GM18511 (cell line): ENCODE results near the gene MED12.

ENCODE experiments used
- ATAC-seq: cut with Tn5 transposase; IDR thresholded peaks from one replicate; pipeline ENCODE4 v1.9.1; 2021; ENCODE audit warnings: mild to moderate bottlenecking, moderate library complexity; ENCODE audit not compliant: unreplicated experiment

MED12 gene

GRCh38 chrX:71107245-71107644 is 11.2 kb upstream of the MED12 start:
- ATAC-seq = no peak

- no peak for ATAC-seq
Measured at GRCh38 chrX:71107762-71108360, 10.5 kb upstream of the MED12 start.

GRCh38 chrX:71109051-71109450 is 9.3 kb upstream of the MED12 start:
- no peak for ATAC-seq

- peak; percentile 87 for ATAC-seq
Measured at GRCh38 chrX:71111141-71111843, 7.1 kb upstream of the MED12 start, which contains the start of gene IL2RG. Gene IL2RG, minus strand, starts transcription at chrX:71111577. Its CDS starts 38 bp downstream, at chrX:71111539.

- peak; percentile 34 for ATAC-seq
Measured at GRCh38 chrX:71111921-71112431, 6.4 kb upstream of the MED12 start.

- ATAC-seq = no peak
Measured at GRCh38 chrX:71117358-71117757, 1.0 kb upstream of the MED12 start.

GRCh38 chrX:71118985-71119535 is 664 bp downstream of the MED12 start:
- peak; percentile 20 for ATAC-seq

GRCh38 chrX:71128166-71128833 is 9.9 kb downstream of the MED12 start:
- ATAC-seq = no peak

- ATAC-seq = peak; percentile 90
Measured at GRCh38 chrX:71128915-71129765, 10.7 kb downstream of the MED12 start.

GRCh38 chrX:71131510-71131909 is 13.1 kb downstream of the MED12 start:
- no peak for ATAC-seq

GRCh38 chrX:71140440-71140839 is 22.0 kb downstream of the MED12 start:
- ATAC-seq = no peak

GRCh38 chrX:71143508-71143907 is 25.1 kb downstream of the MED12 start:
- no peak for ATAC-seq

- ATAC-seq = no peak
Measured at GRCh38 chrX:71144651-71145050, 26.3 kb downstream of the MED12 start, which contains the start of gene NLGN3. Gene NLGN3, plus strand, starts transcription at chrX:71144841. Its CDS starts 2,909 bp downstream, at chrX:71147750.

- no peak for ATAC-seq
Measured at GRCh38 chrX:71147496-71148277, 29.3 kb downstream of the MED12 start.

GRCh38 chrX:71148278-71148663 is 29.9 kb downstream of the MED12 start:
- no peak for ATAC-seq

GRCh38 chrX:71151366-71151765 is 33.0 kb downstream of the MED12 start:
- ATAC-seq = no peak

- ATAC-seq = no peak
Measured at GRCh38 chrX:71154196-71154595, 35.8 kb downstream of the MED12 start.

GRCh38 chrX:71154641-71155040 is 36.2 kb downstream of the MED12 start:
- no peak for ATAC-seq

- no peak for ATAC-seq
Measured at GRCh38 chrX:71158603-71159002, 40.2 kb downstream of the MED12 start.

GRCh38 chrX:71159335-71159734 is 40.9 kb downstream of the MED12 start:
- ATAC-seq = no peak
